Hepatocyte (in vitro differentiated cells): ENCODE data around the gene PTPRT. TPM values are rescaled to one million over a fixed set of nuclear protein-coding genes. Genes with fewer than 3 reads are reported as not detected.

Experiments used
- DNase-seq: peaks from one replicate; pipeline ENCODE4 v3.0.0-alpha.2; 2016; ENCODE audit warnings: low spot score
- H2AFZ ChIP-seq: fragments of 200-600 bp; sonication (generic); 2 replicates; pipeline ENCODE4 v1.6.0; 2016; ENCODE audit warnings: antibody characterized with exemption, mild to moderate bottlenecking
- H3K27ac ChIP-seq: fragments of 200-600 bp; sonication (generic); 2 replicates; pipeline ENCODE4 v1.5.1; 2016; ENCODE audit warnings: mild to moderate bottlenecking
- H3K27me3 ChIP-seq: fragments of 200-600 bp; sonication (generic); 2 replicates; pipeline ENCODE4 v1.6.1; 2016
- H3K36me3 ChIP-seq: fragments of 200-600 bp; sonication (generic); replicated peaks from 2 replicates; pipeline ENCODE4 v1.5.1; 2016; ENCODE audit warnings: low read depth; ENCODE audit not compliant: insufficient read depth
- H3K4me1 ChIP-seq: fragments of 200-600 bp; sonication (generic); 2 replicates; pipeline ENCODE4 v1.5.1; 2016; ENCODE audit warnings: mild to moderate bottlenecking, moderate library complexity; ENCODE audit not compliant: insufficient read depth
- H3K4me2 ChIP-seq: fragments of 200-600 bp; sonication (generic); 2 replicates; pipeline ENCODE4 v1.6.0; 2016
- H3K4me3 ChIP-seq: fragments of 200-600 bp; sonication (generic); 2 replicates; pipeline ENCODE4 v1.5.1; 2016; ENCODE audit warnings: mild to moderate bottlenecking
- H3K79me2 ChIP-seq: fragments of 200-600 bp; sonication (generic); 2 replicates; pipeline ENCODE4 v1.6.0; 2017; ENCODE audit warnings: mild to moderate bottlenecking
- H3K9me2 ChIP-seq: fragments of 200-600 bp; sonication (generic); replicated peaks from 2 replicates; pipeline ENCODE4 v1.6.0; 2017; ENCODE audit warnings: mild to moderate bottlenecking; ENCODE audit not compliant: insufficient read depth
- H3K9me3 ChIP-seq: fragments of 200-600 bp; sonication (generic); 2 replicates; pipeline ENCODE4 v1.5.1; 2016; ENCODE audit warnings: low read depth, mild to moderate bottlenecking
- H4K20me1 ChIP-seq: fragments of 200-600 bp; sonication (generic); 2 replicates; pipeline ENCODE4 v1.6.0; 2016; ENCODE audit warnings: mild to moderate bottlenecking; ENCODE audit not compliant: insufficient read depth, poor library complexity, severe bottlenecking
- CTCF ChIP-seq: fragments of 200-600 bp; sonication (generic); IDR thresholded peaks from 2 replicates; pipeline ENCODE4 v1.5.1; 2016; ENCODE audit warnings: antibody characterized with exemption, mild to moderate bottlenecking; ENCODE audit not compliant: poor library complexity
- EZH2 ChIP-seq: fragments of 200-600 bp; sonication (generic); IDR thresholded peaks from 2 replicates; pipeline ENCODE4 v1.6.1; 2016; ENCODE audit warnings: antibody characterized with exemption, mild to moderate bottlenecking, borderline replicate concordance
- EZH2phosphoT487 ChIP-seq: fragments of 200-600 bp; sonication (generic); IDR thresholded peaks from one replicate; pipeline ENCODE4 v1.6.1; 2018; ENCODE audit warnings: antibody characterized with exemption, mild to moderate bottlenecking, low read depth, moderate library complexity; ENCODE audit not compliant: unreplicated experiment, severe bottlenecking
- WGBS: methylation state at CpG from one replicate; pipeline ENCODE4 v1.1.6; 2016; ENCODE audit warnings: low lambda C conversion rate; ENCODE audit errors: missing lambda C conversion rate; 5-methylcytosine and 5-hydroxymethylcytosine counted together
- polyA plus RNA-seq: library from polyadenylated mRNA; unstranded; fragments of >200 nt; fragmentation: Nextera tagmentation; extraction: Ambion mirVana; gene quantifications from 2 replicates; pipeline ENCODE4 v1.2.1, GENCODE V29; 2016
- total RNA-seq: library from RNA; depleted of rRNA; stranded (reverse); fragments of >200 nt; gene quantifications from 2 replicates; pipeline ENCODE4 v1.2.3, GENCODE V29; 2014

Gene PTPRT
- total and polyA plus RNA-seq, 2 experiments from 2014 or later = 0.47 to 0.83 TPM

DNA sequence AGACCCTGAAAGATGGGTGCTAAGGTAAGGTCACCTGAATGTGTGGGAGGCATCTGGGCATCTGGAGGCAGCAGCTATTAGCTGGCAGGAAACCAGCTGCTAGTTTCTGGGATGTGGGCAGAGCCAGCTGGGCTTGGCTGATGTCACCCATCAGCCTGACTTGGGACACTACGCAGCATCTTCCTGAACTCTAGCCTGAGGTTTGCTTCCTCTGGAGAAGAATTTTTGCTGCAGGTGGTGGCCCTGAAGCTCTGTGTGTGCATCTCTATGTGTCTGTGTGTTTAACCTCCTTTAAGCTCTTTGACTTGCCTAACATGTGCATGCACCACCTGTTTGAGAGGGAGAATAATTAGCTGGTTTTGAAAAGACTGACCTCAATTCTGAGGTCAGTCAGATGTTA is 1106.4 kb downstream of the PTPRT start:
- Histone ChIP-seq H3K79me2 (no peaks in the 10 kb centered on the region), H3K4me2 (no peak overlapping the region), H3K27me3 (no peaks in the 10 kb centered on the region), H4K20me1 (no peaks in the 10 kb centered on the region), H3K27ac (no peak overlapping the region), H3K4me1 (peaks cover 5% of the 10 kb centered on the region), H3K9me2 (no peaks in the 10 kb centered on the region), H3K9me3 (no peaks in the 10 kb centered on the region), H2AFZ (no peak overlapping the region), H3K36me3 (no peaks in the 10 kb centered on the region), H3K4me3 (no peak overlapping the region)
- WGBS = 82% methylated on average over 1 of the region's 1 CpG
- TF ChIP-seq CTCF (no peak), EZH2 (no peak), EZH2phosphoT487 (no peak)
- DNase-seq = no peak

DNA sequence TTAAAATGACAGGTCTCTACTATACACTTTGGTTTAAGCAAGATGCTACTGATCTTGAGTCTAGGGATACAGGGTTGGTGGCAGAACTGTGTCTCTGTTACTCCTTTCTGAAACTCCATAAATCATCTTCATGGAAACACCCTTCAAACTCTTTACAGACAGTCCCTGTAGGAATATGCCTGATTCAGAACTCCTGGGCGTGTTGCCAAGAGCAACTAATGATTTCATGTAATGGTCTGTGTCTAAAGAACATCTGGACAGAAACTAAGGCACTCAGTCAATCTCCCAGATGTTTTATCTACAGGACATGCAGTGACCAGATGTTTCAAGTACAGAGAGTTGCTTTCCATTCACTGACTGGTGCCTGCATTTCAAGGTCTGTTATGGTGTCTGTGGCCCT is 1107.1 kb downstream of the PTPRT start:
- TF ChIP-seq EZH2phosphoT487 = no peak
- TF ChIP-seq EZH2 = no peak
- no peak for TF ChIP-seq CTCF
- H3K79me2 ChIP-seq = no peaks in the 10 kb centered on the region
- H4K20me1 ChIP-seq = no peaks in the 10 kb centered on the region
- no peaks in the 10 kb centered on the region for H3K27me3 ChIP-seq
- H3K9me2 ChIP-seq = no peaks in the 10 kb centered on the region
- H3K4me2 ChIP-seq = no peak overlapping the region
- no peak overlapping the region for H2AFZ ChIP-seq
- H3K4me3 ChIP-seq = no peak overlapping the region
- no peaks in the 10 kb centered on the region for H3K9me3 ChIP-seq
- peaks cover 5% of the 10 kb centered on the region for H3K4me1 ChIP-seq
- peak; percentile 70 for DNase-seq
- WGBS = 42% methylated on average over 1 of the region's 1 CpG
- no peak overlapping the region for H3K27ac ChIP-seq
- H3K36me3 ChIP-seq = no peaks in the 10 kb centered on the region

DNA sequence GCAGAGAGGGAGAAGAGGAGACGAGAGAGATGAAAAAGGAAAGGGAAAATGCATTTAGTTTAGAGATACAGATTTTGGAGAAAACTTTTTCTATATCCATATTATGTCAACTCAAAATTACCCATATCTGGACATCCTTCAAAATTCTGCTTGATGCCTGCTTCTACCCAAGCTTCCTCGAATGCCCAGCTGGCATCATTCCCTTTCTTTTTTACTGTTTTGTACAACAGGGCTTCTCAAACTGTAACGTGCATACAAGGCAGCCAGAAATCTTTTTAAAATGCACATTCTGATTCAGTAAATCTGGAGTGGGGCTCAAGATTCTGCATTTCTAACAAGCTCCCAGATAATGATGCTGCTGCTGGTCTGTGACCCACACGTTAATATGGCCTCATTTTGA is 1108.8 kb downstream of the PTPRT start:
- no peaks in the 10 kb centered on the region for H3K27me3 ChIP-seq
- no peak for DNase-seq
- H3K9me2 ChIP-seq = no peaks in the 10 kb centered on the region
- no peak overlapping the region for H3K4me2 ChIP-seq
- no peak overlapping the region for H3K4me3 ChIP-seq
- no peaks in the 10 kb centered on the region for H3K36me3 ChIP-seq
- peaks cover 5% of the 10 kb centered on the region for H3K4me1 ChIP-seq
- no peaks in the 10 kb centered on the region for H3K79me2 ChIP-seq
- TF ChIP-seq EZH2 = no peak
- no peaks in the 10 kb centered on the region for H4K20me1 ChIP-seq
- no peak overlapping the region for H2AFZ ChIP-seq
- WGBS = 77% methylated on average over 4 of the region's 4 CpGs
- no peak overlapping the region for H3K27ac ChIP-seq
- H3K9me3 ChIP-seq = no peaks in the 10 kb centered on the region

DNA sequence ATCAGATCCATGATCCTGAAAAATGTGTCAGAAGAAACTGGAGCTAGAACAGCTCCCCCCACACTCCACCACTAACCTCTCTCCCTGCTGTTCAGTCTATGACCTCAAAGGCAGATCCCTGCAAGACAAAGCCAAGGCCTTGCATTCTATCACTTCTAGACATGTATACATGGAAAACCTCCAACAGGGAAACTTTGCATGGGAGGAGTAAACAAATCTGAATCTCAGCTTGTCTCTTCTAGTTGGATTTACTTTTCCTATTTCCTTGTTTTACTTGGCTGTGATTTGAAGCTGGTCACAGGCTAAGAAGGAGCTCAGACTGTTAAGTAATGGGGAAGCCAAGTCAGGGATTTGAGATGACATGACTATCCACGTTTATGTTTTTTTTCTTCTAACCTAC is 1114.8 kb downstream of the PTPRT start:
- Histone ChIP-seq H3K9me3 (no peaks in the 10 kb centered on the region), H3K27ac (no peak overlapping the region)

More for the DNA sequence above, 1114.8 kb downstream of the PTPRT start:
- Histone ChIP-seq H3K4me3 (no peak overlapping the region), H3K9me2 (no peaks in the 10 kb centered on the region), H3K79me2 (no peaks in the 10 kb centered on the region), H3K4me2 (no peak overlapping the region), H3K27me3 (no peaks in the 10 kb centered on the region), H2AFZ (no peak overlapping the region), H3K36me3 (no peaks in the 10 kb centered on the region), H4K20me1 (no peaks in the 10 kb centered on the region), H3K4me1 (no peaks in the 10 kb centered on the region)
- WGBS = 36% methylated on average over 1 of the region's 1 CpG
- no peak for TF ChIP-seq EZH2
- no peak for TF ChIP-seq EZH2phosphoT487
- no peak for TF ChIP-seq CTCF
- peak; percentile 9 for DNase-seq
